SK-N-SH (cell line): ENCODE measurements around the gene NSD2.

Source experiments
- POLR2AphosphoS5 ChIP-seq: IDR thresholded peaks from 2 replicates; pipeline ENCODE4 v1.6.1; 2012; ENCODE audit warnings: low read depth, low read length
- YY1 ChIP-seq: IDR thresholded peaks from 2 replicates; pipeline ENCODE4 v1.4.0; 2012; ENCODE audit warnings: low read depth, mild to moderate bottlenecking

GRCh38 chr4:1864076-1865008 lies 6.9 kb upstream of the NSD2 start:
- TF ChIP-seq POLR2AphosphoS5 (no peak), YY1 (no peak)
